ENCODE measurements around the gene MIA.
A peak's percentile ranks its signal among the peaks of the same experiment; 100 is the strongest.
"Not testable (repeated sequence)": the region's sequence is repeated elsewhere in the genome, so short reads cannot be mapped to it uniquely, and the experiment has no call there.

The MIA gene

GRCh38 chr19:40810160-40810559, 34.8 kb downstream of the MIA start:
- Histone ChIP-seq H2AFZ (ENCODE audit: low read length) (no peak overlapping the region), H4K20me1 (ENCODE audit: insufficient read depth, low read length) (no peaks in the 10 kb centered on the region), H3K4me2 (ENCODE audit: low read length) (no peak overlapping the region), H3K4me1 (ENCODE audit: insufficient read depth, low read length, severe bottlenecking) (peaks cover 31% of the 10 kb centered on the region), H3K9me3 (ENCODE audit: low read length) (no peaks in the 10 kb centered on the region), H3K36me3 (ENCODE audit: insufficient read depth, low read length) (peaks cover 40% of the 10 kb centered on the region), H3K79me2 (ENCODE audit: insufficient read depth, low read length) (no peaks in the 10 kb centered on the region), H3K27ac (ENCODE audit: low read depth, low read length, poor library complexity, severe bottlenecking) (no peak overlapping the region), H3K9me2 (ENCODE audit: low read depth, low read length) (no peaks in the 10 kb centered on the region), H3K4me3 (ENCODE audit: low read depth, low read length, poor library complexity, severe bottlenecking) (no peak overlapping the region), H3F3A (ENCODE audit: insufficient read depth, low read length) (no peaks in the 10 kb centered on the region), H3K9ac (ENCODE audit: low read length) (no peak overlapping the region), H3K27me3 (ENCODE audit: insufficient read depth, low read length) (no peaks in the 10 kb centered on the region)
- TF ChIP-seq CTCF (IDR thresholded peaks at IDR 0.05; ENCODE audit: low read length) (no peak), EZH2 (IDR thresholded peaks at IDR 0.05; ENCODE audit: borderline replicate concordance, low read length) (no peak)

GRCh38 chr19:40810649-40811408, 35.5 kb downstream of the MIA start:
- H3K9me3 ChIP-seq (ENCODE audit: low read length); H3K27me3 ChIP-seq (ENCODE audit: insufficient read depth, low read length); H3K27ac ChIP-seq (ENCODE audit: low read depth, low read length, poor library complexity, severe bottlenecking); H3F3A ChIP-seq (ENCODE audit: insufficient read depth, low read length); H4K20me1 ChIP-seq (ENCODE audit: insufficient read depth, low read length); H3K9me2 ChIP-seq (ENCODE audit: low read depth, low read length); H2AFZ ChIP-seq (ENCODE audit: low read length); H3K79me2 ChIP-seq (ENCODE audit: insufficient read depth, low read length): not testable (repeated sequence)
- Histone ChIP-seq H3K4me3 (ENCODE audit: low read depth, low read length, poor library complexity, severe bottlenecking) (peak overlapping the region; percentile 53), H3K4me2 (ENCODE audit: low read length) (peak overlapping the region; percentile 61), H3K9ac (ENCODE audit: low read length) (peak overlapping the region; percentile 28; the same call in 1 of the 2 replicates), H3K4me1 (ENCODE audit: insufficient read depth, low read length, severe bottlenecking) (peaks cover 24% of the 10 kb centered on the region), H3K36me3 (ENCODE audit: insufficient read depth, low read length) (peaks cover 37% of the 10 kb centered on the region)

GRCh38 chr19:40811478-40812341, 36.4 kb downstream of the MIA start:
- no peaks in the 10 kb centered on the region for H3K9me2 ChIP-seq (ENCODE audit: low read depth, low read length)
- H3K4me1 ChIP-seq (ENCODE audit: insufficient read depth, low read length, severe bottlenecking): peaks cover 16% of the 10 kb centered on the region
- no peaks in the 10 kb centered on the region for H3K79me2 ChIP-seq (ENCODE audit: insufficient read depth, low read length)
- H3K9me3 ChIP-seq (ENCODE audit: low read length): no peaks in the 10 kb centered on the region
- H3K4me3 ChIP-seq (ENCODE audit: low read depth, low read length, poor library complexity, severe bottlenecking): peak overlapping the region; percentile 53
- H3K27ac ChIP-seq (ENCODE audit: low read depth, low read length, poor library complexity, severe bottlenecking): no peak overlapping the region
- no peaks in the 10 kb centered on the region for H4K20me1 ChIP-seq (ENCODE audit: insufficient read depth, low read length)
- peak overlapping the region; percentile 28; the same call in 1 of the 2 replicates for H3K9ac ChIP-seq (ENCODE audit: low read length)
- peak overlapping the region; percentile 61 for H3K4me2 ChIP-seq (ENCODE audit: low read length)
- no peak overlapping the region for H2AFZ ChIP-seq (ENCODE audit: low read length)
- peaks cover 33% of the 10 kb centered on the region for H3K36me3 ChIP-seq (ENCODE audit: insufficient read depth, low read length)
- no peaks in the 10 kb centered on the region for H3K27me3 ChIP-seq (ENCODE audit: insufficient read depth, low read length)
- H3F3A ChIP-seq (ENCODE audit: insufficient read depth, low read length): no peaks in the 10 kb centered on the region
- TF ChIP-seq CTCF (IDR thresholded peaks at IDR 0.05; ENCODE audit: low read length): no peak
- TF ChIP-seq EZH2 (IDR thresholded peaks at IDR 0.05; ENCODE audit: borderline replicate concordance, low read length): no peak

- H3K9me3 ChIP-seq (ENCODE audit: low read length); H3F3A ChIP-seq (ENCODE audit: insufficient read depth, low read length); H3K9ac ChIP-seq (ENCODE audit: low read length); H3K4me2 ChIP-seq (ENCODE audit: low read length); H2AFZ ChIP-seq (ENCODE audit: low read length); H3K27ac ChIP-seq (ENCODE audit: low read depth, low read length, poor library complexity, severe bottlenecking); H3K4me3 ChIP-seq (ENCODE audit: low read depth, low read length, poor library complexity, severe bottlenecking); H3K9me2 ChIP-seq (ENCODE audit: low read depth, low read length); H3K27me3 ChIP-seq (ENCODE audit: insufficient read depth, low read length); H4K20me1 ChIP-seq (ENCODE audit: insufficient read depth, low read length); H3K79me2 ChIP-seq (ENCODE audit: insufficient read depth, low read length): not testable (repeated sequence)
- peaks cover 26% of the 10 kb centered on the region for H3K36me3 ChIP-seq (ENCODE audit: insufficient read depth, low read length)
- H3K4me1 ChIP-seq (ENCODE audit: insufficient read depth, low read length, severe bottlenecking): peaks cover 11% of the 10 kb centered on the region
Measured at GRCh38 chr19:40812571-40812970, 37.2 kb downstream of the MIA start.

All from OCI-LY1 (cell line).